HepG2 (cell line): ENCODE data around the gene LYPD8. TPM values are rescaled to one million over a fixed set of nuclear protein-coding genes. Genes with fewer than 3 reads are reported as not detected.

Experiments used
- ATAC-seq: fragments of 200-7000 bp; cut with Tn5 transposase; 3 replicates; pipeline ENCODE4 v1.9.1; 2020; ENCODE audit warnings: mild to moderate bottlenecking, moderate library complexity
- BruUV-seq: library from RNA; stranded (reverse); fragments of 400-500 nt; replicated peaks from 2 replicates; lab custom pipeline; 2021; lab: Mats Ljungman, UMichigan
- CTCF ChIA-PET: fragments of 300-600 bp; formaldehyde crosslinking; extraction: SDS; loops from one replicate; lab custom pipeline; 2021; ENCODE audit warnings: low total read pairs, inconsistent platforms, low intra/inter-chr PET ratio; lab: Yijun Ruan, JAX
- POLR2A ChIA-PET: fragments of 350-600 bp; sonication (Branson Sonifier 250); formaldehyde crosslinking; loops from one replicate; lab custom pipeline; 2020; ENCODE audit warnings: antibody characterized with exemption, inconsistent platforms; lab: Yijun Ruan, JAX
- DNase-seq: peaks from one replicate; pipeline ENCODE4 v3.0.0-alpha.2; 2015; ENCODE audit warnings: low spot score
- FAIRE-seq: peaks from 3 replicates; lab custom pipeline; 2011; peaks lifted over from hg19 to GRCh38; lab: Jason Lieb, UNC
- H2AFZ ChIP-seq: one replicate; pipeline ENCODE4 v1.6.1; 2011; ENCODE audit warnings: low read length, inconsistent platforms
- H3K27ac ChIP-seq: fragments of 300-600 bp; 3 replicates; pipeline ENCODE4 v1.8.0; 2011; ENCODE audit warnings: mixed run types, mild to moderate bottlenecking, mixed read lengths, low read length, inconsistent platforms; ENCODE audit not compliant: insufficient read depth; ENCODE audit errors: extremely low read length
- H3K27me3 ChIP-seq, 2 experiments: fragments of 200-600 bp in 1 of 2; 2 replicates in 1 of 2; 3 replicates in 1 of 2; pipeline versions ENCODE4 v1.6.0 to v1.8.0; 2011; ENCODE audit warnings: low read length in 2 of 2, mild to moderate bottlenecking in 2 of 2, moderate library complexity in 2 of 2, inconsistent platforms in 1 of 2; ENCODE audit not compliant: insufficient read depth in 2 of 2, control insufficient read depth in 1 of 2
- H3K36me3 ChIP-seq, 2 experiments: fragments of 200-600 bp in 1 of 2; replicated peaks in 1 of 2; 2 replicates in 1 of 2; 3 replicates in 1 of 2; pipeline versions ENCODE4 v1.5.1 to v1.8.0; 2011; ENCODE audit warnings: low read length in 2 of 2, inconsistent platforms in 1 of 2; ENCODE audit not compliant: insufficient read depth in 2 of 2, control insufficient read depth in 1 of 2
- H3K4me1 ChIP-seq: 2 replicates; pipeline ENCODE4 v1.5.1; 2012; ENCODE audit warnings: low read length, inconsistent platforms; ENCODE audit not compliant: insufficient read depth
- H3K4me2 ChIP-seq: 2 replicates; pipeline ENCODE4 v1.6.0; 2011; ENCODE audit warnings: low read depth, low read length, inconsistent platforms
- H3K4me3 ChIP-seq, 3 experiments: fragments of 200-600 bp in 1 of 3; sonication (generic), shearing (Covaris generic) in 1 of 3; replicated peaks in 1 of 3; 2 replicates each; pipeline ENCODE4 v1.5.1; 2011 to 2016; ENCODE audit warnings: low read length in 3 of 3, inconsistent platforms in 2 of 3, low read depth in 2 of 3, mild to moderate bottlenecking in 2 of 3, control low read depth in 1 of 3, mixed read lengths in 1 of 3; ENCODE audit not compliant: insufficient read depth in 1 of 3
- H3K79me2 ChIP-seq: one replicate; pipeline ENCODE4 v1.6.1; 2011; ENCODE audit warnings: low read length, inconsistent platforms; ENCODE audit not compliant: insufficient read depth
- H3K9ac ChIP-seq: 2 replicates; pipeline ENCODE4 v1.6.0; 2011; ENCODE audit warnings: mild to moderate bottlenecking, low read depth, low read length, inconsistent platforms; ENCODE audit not compliant: insufficient read depth
- H3K9me3 ChIP-seq: 2 replicates; pipeline ENCODE4 v1.5.1; 2012; ENCODE audit warnings: mild to moderate bottlenecking, low read length
- H4K20me1 ChIP-seq: 2 replicates; pipeline ENCODE4 v1.6.0; 2011; ENCODE audit warnings: inconsistent platforms, mild to moderate bottlenecking, low read length, moderate library complexity; ENCODE audit not compliant: insufficient read depth
- CENPX ChIP-seq: sonication (generic); formaldehyde crosslinking; IDR thresholded peaks from 2 replicates; pipeline ENCODE4 v1.9.0; 2021; ENCODE audit warnings: mild to moderate bottlenecking, missing genetic modification reagents, moderate library complexity
- CREM ChIP-seq, 2 experiments: sonication (generic) in 1 of 2; formaldehyde crosslinking in 1 of 2; IDR thresholded peaks; 2 replicates each; pipeline versions ENCODE4 v1.4.0 to v1.6.1; 2016 to 2020; ENCODE audit warnings: antibody characterized with exemption in 1 of 2, mild to moderate bottlenecking in 1 of 2, missing genetic modification reagents in 1 of 2
- HMG20B ChIP-seq: conservative IDR thresholded peaks from 2 replicates; pipeline ENCODE4 v1.6.1; 2016; ENCODE audit warnings: missing genetic modification reagents, missing compliant biosample characterization
- ZNF710 ChIP-seq: sonication (generic); formaldehyde crosslinking; IDR thresholded peaks from 2 replicates; pipeline ENCODE4 v1.5.0; 2020; ENCODE audit warnings: mild to moderate bottlenecking, missing genetic modification reagents, borderline replicate concordance
- ZNF790 ChIP-seq: sonication (generic); formaldehyde crosslinking; IDR thresholded peaks from 2 replicates; pipeline ENCODE4 v1.8.0; 2022; ENCODE audit warnings: missing genetic modification reagents, mild to moderate bottlenecking, borderline replicate concordance
- ZNF841 ChIP-seq: sonication (generic); formaldehyde crosslinking; IDR thresholded peaks from 2 replicates; pipeline ENCODE4 v1.8.1; 2023; ENCODE audit warnings: missing genetic modification reagents, borderline replicate concordance
- WGBS: methylation state at CpG from one replicate; pipeline ENCODE4 v1.1.6; 2017; ENCODE audit warnings: low lambda C conversion rate; 5-methylcytosine and 5-hydroxymethylcytosine counted together
- in situ Hi-C: cut with HindIII; loops from 2 replicates; pipeline ENCODE4 v1.10.0; 2017; ENCODE audit warnings: low pct_unique_long_range_greater_than_20kb; ENCODE audit not compliant: extremely low pct_ligation_motif_present
- intact Hi-C: fragments of 100-400 bp; cut with micrococcal nuclease; formaldehyde crosslinking; loops from one replicate; pipeline ENCODE4 v1.10.0; 2022; ENCODE audit not compliant: unreplicated experiment
- polyA plus RNA-seq, 8 experiments: library from polyadenylated mRNA; depleted of rRNA in 3 of 8; stranded (reverse) in 7 of 8; unstranded in 1 of 8; fragments of >200 nt; fragmentation: Illumina TruSeq in 4 of 8; extraction: Trizol in 4 of 8; gene quantifications; 2 replicates each; pipeline versions ENCODE4 v1.2.1 to v1.2.3, GENCODE V29; 2011 to 2016; ENCODE audit warnings: low read depth in 4 of 8, missing spikeins in 1 of 8, mixed read lengths in 1 of 8; ENCODE audit not compliant: insufficient read depth in 1 of 8
- total RNA-seq, 5 experiments: library from RNA; depleted of rRNA; stranded (reverse); fragments of >200 nt; fragmentation: Illumina TruSeq; extraction: Trizol; gene quantifications; 2 replicates each; pipeline ENCODE4 v1.2.3, GENCODE V29; 2016; ENCODE audit warnings: low read depth in 1 of 5
- TF ChIP-seq, protein P1 (sequence below): sonication (generic); formaldehyde crosslinking; IDR thresholded peaks from 2 replicates; pipeline ENCODE4 v1.5.1; 2020; ENCODE audit warnings: mild to moderate bottlenecking, missing genetic modification reagents, moderate library complexity

Gene LYPD8
- total and polyA plus RNA-seq, 2 of the 13 experiments (the other 11 are each of a cell fraction or from before 2014, with no cell fraction given), result not detected

DNA sequence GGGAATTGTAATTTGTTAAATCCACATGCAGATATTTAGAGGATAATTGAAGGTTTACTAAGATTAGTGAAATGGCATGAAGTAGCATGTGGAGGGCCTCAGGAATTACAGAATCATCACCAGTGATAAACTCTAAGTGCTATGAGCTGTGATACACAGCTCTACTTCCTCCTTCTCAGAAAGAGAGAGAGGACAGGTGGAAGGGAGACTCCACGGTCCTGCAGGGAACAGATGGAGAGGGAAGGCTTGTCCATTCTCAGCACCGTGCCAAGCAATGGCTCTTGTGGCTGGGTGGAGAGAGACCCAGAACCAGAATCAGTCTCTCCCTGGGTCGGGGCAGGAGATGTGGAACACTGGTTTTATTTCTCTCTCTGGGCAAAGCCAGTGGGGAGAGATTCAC, 27.8 kb upstream of the LYPD8 start:
- no peak; the same call in 2 of the 3 replicates for ATAC-seq
- TF ChIP-seq CENPX (no peak), ZNF710 (CRISPR knock-in tag) (no peak), ZNF841 (CRISPR knock-in tag) (no peak), ZNF790 (CRISPR knock-in tag) (no peak), HMG20B (no peak), CREM (IDR thresholded peaks at IDR 0.05) (no peak), CREM (CRISPR knock-in tag; IDR thresholded peaks at IDR 0.05) (no peak)
- TF ChIP-seq, protein P1, sequence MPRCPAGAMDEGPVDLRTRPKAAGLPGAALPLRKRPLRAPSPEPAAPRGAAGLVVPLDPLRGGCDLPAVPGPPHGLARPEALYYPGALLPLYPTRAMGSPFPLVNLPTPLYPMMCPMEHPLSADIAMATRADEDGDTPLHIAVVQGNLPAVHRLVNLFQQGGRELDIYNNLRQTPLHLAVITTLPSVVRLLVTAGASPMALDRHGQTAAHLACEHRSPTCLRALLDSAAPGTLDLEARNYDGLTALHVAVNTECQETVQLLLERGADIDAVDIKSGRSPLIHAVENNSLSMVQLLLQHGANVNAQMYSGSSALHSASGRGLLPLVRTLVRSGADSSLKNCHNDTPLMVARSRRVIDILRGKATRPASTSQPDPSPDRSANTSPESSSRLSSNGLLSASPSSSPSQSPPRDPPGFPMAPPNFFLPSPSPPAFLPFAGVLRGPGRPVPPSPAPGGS, result no peak
- WGBS, result no CpG with 5 or more reads among the region's 3 CpGs

More for the DNA sequence above, 27.8 kb upstream of the LYPD8 start:
- H3K36me3 ChIP-seq, result no peaks in the 10 kb centered on the region
- H3K4me2 ChIP-seq, result no peak overlapping the region
- in situ Hi-C loops (no loop called here), intact Hi-C loops (no loop called here)
- CTCF ChIA-PET, result no interaction called here
- H3K9me3 ChIP-seq, result peaks cover 8% of the 10 kb centered on the region
- BruUV-seq, result no TSS peak
- H4K20me1 ChIP-seq, result no peaks in the 10 kb centered on the region
- H3K4me3 ChIP-seq, result no peak overlapping the region
- H3K4me1 ChIP-seq, result no peaks in the 10 kb centered on the region; the same call in 1 of the 2 replicates
- H3K79me2 ChIP-seq, result no peaks in the 10 kb centered on the region
- no peak for DNase-seq
- no peak overlapping the region for H3K27ac ChIP-seq
- POLR2A ChIA-PET, result no interaction called here
- H3K27me3 ChIP-seq, result no peaks in the 10 kb centered on the region
- FAIRE-seq, result no peak
- H3K9ac ChIP-seq, result no peak overlapping the region
- H2AFZ ChIP-seq, result no peak overlapping the region
